WTC11 (cell line): ENCODE results near the gene ANTXR1.

Experiments
- CREM ChIP-seq: sonication (generic); formaldehyde crosslinking; IDR thresholded peaks from 2 replicates; pipeline ENCODE4 v1.8.1; 2022; ENCODE audit warnings: mild to moderate bottlenecking, missing genetic modification reagents, moderate library complexity
- ELF4 ChIP-seq: sonication (generic); formaldehyde crosslinking; IDR thresholded peaks from 2 replicates; pipeline ENCODE4 v1.8.1; 2022; ENCODE audit warnings: low read depth, mild to moderate bottlenecking, moderate library complexity, missing genetic modification reagents
- ESRRA ChIP-seq: sonication (generic); formaldehyde crosslinking; IDR thresholded peaks from 2 replicates; pipeline ENCODE4 v1.8.1; 2022; ENCODE audit warnings: mild to moderate bottlenecking, missing genetic modification reagents, borderline replicate concordance
- RELA ChIP-seq: sonication (generic); formaldehyde crosslinking; IDR thresholded peaks from 2 replicates; pipeline ENCODE4 v1.8.1; 2022; ENCODE audit warnings: missing genetic modification reagents, mild to moderate bottlenecking, borderline replicate concordance
- ZNF121 ChIP-seq: sonication (generic); formaldehyde crosslinking; IDR thresholded peaks from 2 replicates; pipeline ENCODE4 v1.8.0; 2023; ENCODE audit warnings: missing genetic modification reagents
- ZNF263 ChIP-seq: sonication (generic); formaldehyde crosslinking; IDR thresholded peaks from 2 replicates; pipeline ENCODE4 v1.8.1; 2022; ENCODE audit warnings: low read depth, mild to moderate bottlenecking, moderate library complexity, missing genetic modification reagents
- ZNF416 ChIP-seq: fragments of 250-450 bp; sonication (Bioruptor Pico); IDR thresholded peaks from 2 replicates; pipeline ENCODE4 v1.9.0; 2021; ENCODE audit warnings: mild to moderate bottlenecking, inconsistent platforms
- ZNF423 ChIP-seq: fragments of 250-450 bp; sonication (Bioruptor Pico); IDR thresholded peaks from 2 replicates; pipeline ENCODE4 v2.1.2; 2022; ENCODE audit warnings: mild to moderate bottlenecking, moderate library complexity
- TF ChIP-seq, protein P1 (sequence below): sonication (generic); formaldehyde crosslinking; IDR thresholded peaks from 2 replicates; pipeline ENCODE4 v1.8.1; 2022; ENCODE audit warnings: low read depth, mild to moderate bottlenecking, moderate library complexity, missing genetic modification reagents, borderline replicate concordance
- TF ChIP-seq, protein P2 (sequence below): sonication (generic); formaldehyde crosslinking; IDR thresholded peaks from 2 replicates; pipeline ENCODE4 v1.8.1; 2022; ENCODE audit warnings: low read depth, missing genetic modification reagents, borderline replicate concordance
- TF ChIP-seq, protein P3 (sequence below): fragments of 200-600 bp; IDR thresholded peaks from 2 replicates; pipeline ENCODE4 v1.8.0; 2022; ENCODE audit warnings: antibody characterized with exemption
- TF ChIP-seq, protein P4 (sequence below): sonication (generic); formaldehyde crosslinking; IDR thresholded peaks from 2 replicates; pipeline ENCODE4 v1.8.1; 2023; ENCODE audit warnings: mild to moderate bottlenecking, missing genetic modification reagents, borderline replicate concordance
- TF ChIP-seq, protein P5 (sequence below): sonication (generic); formaldehyde crosslinking; IDR thresholded peaks from 2 replicates; pipeline ENCODE4 v1.8.0; 2022; ENCODE audit warnings: mild to moderate bottlenecking, missing genetic modification reagents

DNA sequence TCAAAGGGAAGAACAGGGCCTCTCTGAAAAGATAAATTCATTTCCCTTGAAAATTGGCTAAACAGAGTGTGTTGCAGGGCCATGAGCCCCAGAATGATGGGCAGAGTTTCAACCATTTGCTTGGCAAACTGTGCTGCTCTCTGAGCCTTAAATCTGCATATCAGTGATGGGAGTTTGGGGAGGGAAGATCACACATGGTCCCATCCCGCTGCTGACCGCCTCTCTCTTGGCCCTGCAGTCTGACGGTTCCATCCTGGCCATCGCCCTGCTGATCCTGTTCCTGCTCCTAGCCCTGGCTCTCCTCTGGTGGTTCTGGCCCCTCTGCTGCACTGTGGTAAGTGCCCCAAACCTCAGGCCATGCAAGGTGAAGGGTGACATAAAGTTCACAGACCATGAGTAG is 139.0 kb downstream of the ANTXR1 start:
- TF ChIP-seq, protein P1, sequence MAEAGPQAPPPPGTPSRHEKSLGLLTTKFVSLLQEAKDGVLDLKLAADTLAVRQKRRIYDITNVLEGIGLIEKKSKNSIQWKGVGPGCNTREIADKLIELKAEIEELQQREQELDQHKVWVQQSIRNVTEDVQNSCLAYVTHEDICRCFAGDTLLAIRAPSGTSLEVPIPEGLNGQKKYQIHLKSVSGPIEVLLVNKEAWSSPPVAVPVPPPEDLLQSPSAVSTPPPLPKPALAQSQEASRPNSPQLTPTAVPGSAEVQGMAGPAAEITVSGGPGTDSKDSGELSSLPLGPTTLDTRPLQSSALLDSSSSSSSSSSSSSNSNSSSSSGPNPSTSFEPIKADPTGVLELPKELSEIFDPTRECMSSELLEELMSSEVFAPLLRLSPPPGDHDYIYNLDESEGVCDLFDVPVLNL: no peak
- no peak for TF ChIP-seq ZNF423 (CRISPR knock-in tag)
- TF ChIP-seq ELF4 (CRISPR knock-in tag): no peak
- TF ChIP-seq, protein P2, sequence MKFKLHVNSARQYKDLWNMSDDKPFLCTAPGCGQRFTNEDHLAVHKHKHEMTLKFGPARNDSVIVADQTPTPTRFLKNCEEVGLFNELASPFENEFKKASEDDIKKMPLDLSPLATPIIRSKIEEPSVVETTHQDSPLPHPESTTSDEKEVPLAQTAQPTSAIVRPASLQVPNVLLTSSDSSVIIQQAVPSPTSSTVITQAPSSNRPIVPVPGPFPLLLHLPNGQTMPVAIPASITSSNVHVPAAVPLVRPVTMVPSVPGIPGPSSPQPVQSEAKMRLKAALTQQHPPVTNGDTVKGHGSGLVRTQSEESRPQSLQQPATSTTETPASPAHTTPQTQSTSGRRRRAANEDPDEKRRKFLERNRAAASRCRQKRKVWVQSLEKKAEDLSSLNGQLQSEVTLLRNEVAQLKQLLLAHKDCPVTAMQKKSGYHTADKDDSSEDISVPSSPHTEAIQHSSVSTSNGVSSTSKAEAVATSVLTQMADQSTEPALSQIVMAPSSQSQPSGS (CRISPR knock-in tag): no peak
- TF ChIP-seq, protein P3, sequence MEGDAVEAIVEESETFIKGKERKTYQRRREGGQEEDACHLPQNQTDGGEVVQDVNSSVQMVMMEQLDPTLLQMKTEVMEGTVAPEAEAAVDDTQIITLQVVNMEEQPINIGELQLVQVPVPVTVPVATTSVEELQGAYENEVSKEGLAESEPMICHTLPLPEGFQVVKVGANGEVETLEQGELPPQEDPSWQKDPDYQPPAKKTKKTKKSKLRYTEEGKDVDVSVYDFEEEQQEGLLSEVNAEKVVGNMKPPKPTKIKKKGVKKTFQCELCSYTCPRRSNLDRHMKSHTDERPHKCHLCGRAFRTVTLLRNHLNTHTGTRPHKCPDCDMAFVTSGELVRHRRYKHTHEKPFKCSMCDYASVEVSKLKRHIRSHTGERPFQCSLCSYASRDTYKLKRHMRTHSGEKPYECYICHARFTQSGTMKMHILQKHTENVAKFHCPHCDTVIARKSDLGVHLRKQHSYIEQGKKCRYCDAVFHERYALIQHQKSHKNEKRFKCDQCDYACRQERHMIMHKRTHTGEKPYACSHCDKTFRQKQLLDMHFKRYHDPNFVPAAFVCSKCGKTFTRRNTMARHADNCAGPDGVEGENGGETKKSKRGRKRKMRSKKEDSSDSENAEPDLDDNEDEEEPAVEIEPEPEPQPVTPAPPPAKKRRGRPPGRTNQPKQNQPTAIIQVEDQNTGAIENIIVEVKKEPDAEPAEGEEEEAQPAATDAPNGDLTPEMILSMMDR: no peak
- TF ChIP-seq RELA: no peak
- no peak for TF ChIP-seq ZNF263 (CRISPR knock-in tag)
- no peak for TF ChIP-seq ZNF416 (CRISPR knock-in tag)
- TF ChIP-seq, protein P4, sequence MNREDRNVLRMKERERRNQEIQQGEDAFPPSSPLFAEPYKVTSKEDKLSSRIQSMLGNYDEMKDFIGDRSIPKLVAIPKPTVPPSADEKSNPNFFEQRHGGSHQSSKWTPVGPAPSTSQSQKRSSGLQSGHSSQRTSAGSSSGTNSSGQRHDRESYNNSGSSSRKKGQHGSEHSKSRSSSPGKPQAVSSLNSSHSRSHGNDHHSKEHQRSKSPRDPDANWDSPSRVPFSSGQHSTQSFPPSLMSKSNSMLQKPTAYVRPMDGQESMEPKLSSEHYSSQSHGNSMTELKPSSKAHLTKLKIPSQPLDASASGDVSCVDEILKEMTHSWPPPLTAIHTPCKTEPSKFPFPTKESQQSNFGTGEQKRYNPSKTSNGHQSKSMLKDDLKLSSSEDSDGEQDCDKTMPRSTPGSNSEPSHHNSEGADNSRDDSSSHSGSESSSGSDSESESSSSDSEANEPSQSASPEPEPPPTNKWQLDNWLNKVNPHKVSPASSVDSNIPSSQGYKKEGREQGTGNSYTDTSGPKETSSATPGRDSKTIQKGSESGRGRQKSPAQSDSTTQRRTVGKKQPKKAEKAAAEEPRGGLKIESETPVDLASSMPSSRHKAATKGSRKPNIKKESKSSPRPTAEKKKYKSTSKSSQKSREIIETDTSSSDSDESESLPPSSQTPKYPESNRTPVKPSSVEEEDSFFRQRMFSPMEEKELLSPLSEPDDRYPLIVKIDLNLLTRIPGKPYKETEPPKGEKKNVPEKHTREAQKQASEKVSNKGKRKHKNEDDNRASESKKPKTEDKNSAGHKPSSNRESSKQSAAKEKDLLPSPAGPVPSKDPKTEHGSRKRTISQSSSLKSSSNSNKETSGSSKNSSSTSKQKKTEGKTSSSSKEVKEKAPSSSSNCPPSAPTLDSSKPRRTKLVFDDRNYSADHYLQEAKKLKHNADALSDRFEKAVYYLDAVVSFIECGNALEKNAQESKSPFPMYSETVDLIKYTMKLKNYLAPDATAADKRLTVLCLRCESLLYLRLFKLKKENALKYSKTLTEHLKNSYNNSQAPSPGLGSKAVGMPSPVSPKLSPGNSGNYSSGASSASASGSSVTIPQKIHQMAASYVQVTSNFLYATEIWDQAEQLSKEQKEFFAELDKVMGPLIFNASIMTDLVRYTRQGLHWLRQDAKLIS (CRISPR knock-in tag): no peak
- TF ChIP-seq CREM (CRISPR knock-in tag): no peak
- TF ChIP-seq ESRRA: no peak
- TF ChIP-seq, protein P5, sequence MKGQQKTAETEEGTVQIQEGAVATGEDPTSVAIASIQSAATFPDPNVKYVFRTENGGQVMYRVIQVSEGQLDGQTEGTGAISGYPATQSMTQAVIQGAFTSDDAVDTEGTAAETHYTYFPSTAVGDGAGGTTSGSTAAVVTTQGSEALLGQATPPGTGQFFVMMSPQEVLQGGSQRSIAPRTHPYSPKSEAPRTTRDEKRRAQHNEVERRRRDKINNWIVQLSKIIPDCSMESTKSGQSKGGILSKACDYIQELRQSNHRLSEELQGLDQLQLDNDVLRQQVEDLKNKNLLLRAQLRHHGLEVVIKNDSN (CRISPR knock-in tag): no peak
- no peak for TF ChIP-seq ZNF121 (CRISPR knock-in tag)
